HEK293 (cell line): ENCODE data around the gene HEMGN.
"Not testable (repeated sequence)": the region's sequence is repeated elsewhere in the genome, so short reads cannot be mapped to it uniquely, and the experiment has no call there.

Experiments used
- CTCF ChIA-PET: fragments of 350-600 bp; formaldehyde crosslinking; extraction: SDS; loops from one replicate; lab custom pipeline; 2021; ENCODE audit warnings: antibody characterized with exemption; lab: Yijun Ruan, JAX
- POLR2A ChIA-PET: fragments of 300-600 bp; formaldehyde crosslinking; extraction: SDS; loops from one replicate; lab custom pipeline; 2020; ENCODE audit warnings: antibody characterized with exemption, inconsistent platforms; lab: Yijun Ruan, JAX
- H3K27ac ChIP-seq: fragments of 200-500 bp; sonication (Bioruptor generic); 2 replicates; pipeline ENCODE4 v1.5.1; 2014; ENCODE audit warnings: low read depth, low read length, control low read depth, inconsistent platforms; ENCODE audit errors: extremely low read depth
- H3K36me3 ChIP-seq, 2 experiments: fragments of 200-500 bp in 1 of 2; sonication (Bioruptor generic) in 1 of 2; 1 replicate in 1 of 2; 2 replicates in 1 of 2; pipeline ENCODE4 v1.5.1; 2014 to 2017; ENCODE audit warnings: inconsistent platforms in 2 of 2, low read length in 2 of 2; ENCODE audit not compliant: control insufficient read depth in 2 of 2, insufficient read depth in 1 of 2
- H3K4me1 ChIP-seq: fragments of 200-500 bp; sonication (Bioruptor generic); 2 replicates; pipeline ENCODE4 v1.5.1; 2014; ENCODE audit warnings: mild to moderate bottlenecking, low read length, inconsistent platforms; ENCODE audit not compliant: control insufficient read depth, insufficient read depth
- H3K4me3 ChIP-seq: 2 replicates; pipeline ENCODE4 v1.5.1; 2011; ENCODE audit warnings: low read depth, mild to moderate bottlenecking, control low read depth, low read length, moderate library complexity
- H3K9me3 ChIP-seq: fragments of 200-500 bp; sonication (Bioruptor generic); 2 replicates; pipeline ENCODE4 v1.5.1; 2014; ENCODE audit warnings: low read depth, low read length, inconsistent platforms; ENCODE audit not compliant: control insufficient read depth, insufficient read depth
- BCL11A ChIP-seq: fragments of 450-650 bp; formaldehyde crosslinking; IDR thresholded peaks from 2 replicates; pipeline ENCODE4 v1.5.1; 2016; ENCODE audit warnings: low read depth, missing biosample characterization, missing genetic modification characterization
- CTCF ChIP-seq: fragments of 450-650 bp; formaldehyde crosslinking; IDR thresholded peaks from 2 replicates; pipeline ENCODE4 v1.5.1; 2016; ENCODE audit warnings: missing biosample characterization, missing genetic modification characterization
- GFI1B ChIP-seq: fragments of 450-650 bp; formaldehyde crosslinking; IDR thresholded peaks from 2 replicates; pipeline ENCODE4 v1.5.1; 2016; ENCODE audit warnings: missing biosample characterization, missing genetic modification characterization
- IKZF3 ChIP-seq: fragments of 450-650 bp; IDR thresholded peaks from 2 replicates; pipeline ENCODE4 v1.5.0; 2018; ENCODE audit warnings: missing biosample characterization, mild to moderate bottlenecking, missing genetic modification characterization, moderate library complexity
- OVOL3 ChIP-seq: fragments of 450-650 bp; formaldehyde crosslinking; IDR thresholded peaks from 2 replicates; pipeline ENCODE4 v1.5.1; 2016; ENCODE audit warnings: missing biosample characterization, missing genetic modification characterization
- PRDM1 ChIP-seq: fragments of 450-650 bp; formaldehyde crosslinking; IDR thresholded peaks from 2 replicates; pipeline ENCODE4; 2016; ENCODE audit warnings: missing biosample characterization, missing genetic modification characterization
- PRDM6 ChIP-seq: fragments of 450-650 bp; formaldehyde crosslinking; IDR thresholded peaks from 2 replicates; pipeline ENCODE4 v1.5.1; 2017; ENCODE audit warnings: missing biosample characterization, missing genetic modification characterization
- SCRT1 ChIP-seq: fragments of 450-650 bp; formaldehyde crosslinking; IDR thresholded peaks from 2 replicates; pipeline ENCODE4 v1.5.1; 2016; ENCODE audit warnings: missing biosample characterization, missing genetic modification characterization, borderline replicate concordance
- SCRT2 ChIP-seq: fragments of 450-650 bp; formaldehyde crosslinking; IDR thresholded peaks from 2 replicates; pipeline ENCODE4 v1.5.1; 2016; ENCODE audit warnings: missing biosample characterization, missing genetic modification characterization
- WT1 ChIP-seq: fragments of 450-650 bp; formaldehyde crosslinking; IDR thresholded peaks from 2 replicates; pipeline ENCODE4 v1.5.1; 2016; ENCODE audit warnings: missing biosample characterization, missing genetic modification characterization
- ZBTB44 ChIP-seq: fragments of 450-650 bp; IDR thresholded peaks from 2 replicates; pipeline ENCODE4 v1.5.1; 2018; ENCODE audit warnings: missing biosample characterization, mild to moderate bottlenecking, missing genetic modification characterization
- ZBTB7A ChIP-seq: fragments of 450-650 bp; formaldehyde crosslinking; IDR thresholded peaks from 2 replicates; pipeline ENCODE4 v1.5.1; 2016; ENCODE audit warnings: low read depth, missing biosample characterization, missing genetic modification characterization
- ZNF157 ChIP-seq: fragments of 450-650 bp; formaldehyde crosslinking; IDR thresholded peaks from 2 replicates; pipeline ENCODE4 v1.5.1; 2016; ENCODE audit warnings: missing biosample characterization, missing genetic modification characterization
- ZNF175 ChIP-seq: fragments of 450-650 bp; formaldehyde crosslinking; IDR thresholded peaks from 2 replicates; pipeline ENCODE4 v1.5.1; 2016; ENCODE audit warnings: missing biosample characterization, missing genetic modification characterization
- ZNF214 ChIP-seq: fragments of 450-650 bp; formaldehyde crosslinking; IDR thresholded peaks from 2 replicates; pipeline ENCODE4 v1.5.1; 2017; ENCODE audit warnings: missing biosample characterization, mild to moderate bottlenecking, missing genetic modification characterization, borderline replicate concordance
- ZNF514 ChIP-seq: fragments of 450-650 bp; formaldehyde crosslinking; IDR thresholded peaks from 2 replicates; pipeline ENCODE4 v1.5.1; 2016; ENCODE audit warnings: missing biosample characterization, missing genetic modification characterization
- ZNF548 ChIP-seq: fragments of 450-650 bp; formaldehyde crosslinking; IDR thresholded peaks from 2 replicates; pipeline ENCODE4 v1.5.1; 2016; ENCODE audit warnings: missing biosample characterization, missing genetic modification characterization
- ZNF571 ChIP-seq: fragments of 450-650 bp; formaldehyde crosslinking; IDR thresholded peaks from 2 replicates; pipeline ENCODE4 v1.5.0; 2017; ENCODE audit warnings: missing biosample characterization, missing genetic modification characterization
- ZNF626 ChIP-seq: fragments of 450-650 bp; sonication (Bioruptor Pico); formaldehyde crosslinking; IDR thresholded peaks from 2 replicates; pipeline ENCODE4 v1.5.1; 2018; ENCODE audit warnings: missing biosample characterization, missing genetic modification characterization, inconsistent platforms
- ZNF654 ChIP-seq: fragments of 450-650 bp; formaldehyde crosslinking; IDR thresholded peaks from 2 replicates; pipeline ENCODE4 v1.5.1; 2016; ENCODE audit warnings: low read depth, missing biosample characterization, missing genetic modification characterization
- ZSCAN18 ChIP-seq: fragments of 450-650 bp; formaldehyde crosslinking; IDR thresholded peaks from 2 replicates; pipeline ENCODE4 v1.5.1; 2016; ENCODE audit warnings: missing biosample characterization, missing genetic modification characterization

The HEMGN gene

GRCh38 chr9:97956331-97956730 is 18.4 kb upstream of the HEMGN start:
- Histone ChIP-seq H3K27ac (no peak overlapping the region), H3K4me1 (no peaks in the 10 kb centered on the region), H3K4me3 (no peak overlapping the region), H3K9me3 (no peaks in the 10 kb centered on the region), H3K36me3 (no peaks in the 10 kb centered on the region)
- TF ChIP-seq BCL11A (tag by site-specific recombination) (no peak), ZNF571 (tag by site-specific recombination) (no peak), OVOL3 (tag by site-specific recombination) (no peak), ZNF514 (tag by site-specific recombination) (no peak), ZNF157 (no peak), ZNF214 (tag by site-specific recombination) (no peak), ZSCAN18 (tag by site-specific recombination) (no peak), PRDM6 (tag by site-specific recombination) (no peak), IKZF3 (no peak), ZNF175 (no peak), ZBTB44 (tag by site-specific recombination) (no peak), ZNF548 (tag by site-specific recombination) (no peak), ZNF626 (no peak), SCRT2 (tag by site-specific recombination) (no peak), ZNF654 (tag by site-specific recombination) (no peak), WT1 (tag by site-specific recombination) (no peak)
- POLR2A ChIA-PET, result interaction anchor here (1.4 kb wide), 1 partner anchor 34 kb away, joined by 4 read pairs; the partner anchor contains the start of gene TRMO
- CTCF ChIA-PET, result interaction anchor here (0.6 to 4.3 kb wide), 4 partner anchors 8 to 444 kb away, joined by 3 to 30 read pairs (median 4); partner anchors contain the start of gene TRMO

GRCh38 chr9:97954550-97954989 is 16.6 kb upstream of the HEMGN start:
- no peak overlapping the region for H3K27ac ChIP-seq
- H3K4me1 ChIP-seq, result no peaks in the 10 kb centered on the region
- no peaks in the 10 kb centered on the region for H3K9me3 ChIP-seq
- TF ChIP-seq ZNF654 (tag by site-specific recombination), result peak; percentile 32
- TF ChIP-seq SCRT2 (tag by site-specific recombination), result peak; percentile 78
- TF ChIP-seq PRDM1 (tag by site-specific recombination), result peak; percentile 71
- peak; percentile 33 for TF ChIP-seq CTCF (tag by site-specific recombination)
- TF ChIP-seq GFI1B (tag by site-specific recombination), result no peak
- TF ChIP-seq ZBTB7A (tag by site-specific recombination), result no peak
- 0 out of 2 replicates have a peak, but pooled peaks have one; percentile 14 for TF ChIP-seq SCRT1 (tag by site-specific recombination)
- no peaks in the 10 kb centered on the region for H3K36me3 ChIP-seq
- ChIA-PET POLR2A (no interaction called here), CTCF (interaction anchor here (0.6 to 4.3 kb wide), 8 partner anchors 9 to 242 kb away, joined by 3 to 30 read pairs (median 4); partner anchors contain the start of gene TRMO)
- no peak overlapping the region for H3K4me3 ChIP-seq

GRCh38 chr9:97950873-97951272 is 12.9 kb upstream of the HEMGN start:
- CTCF ChIA-PET, result interaction anchor here (1.2 kb wide), 1 partner anchor 9 kb away, joined by 8 read pairs; no protein-coding TSS in a partner anchor
- H3K4me3 ChIP-seq, H3K4me1 ChIP-seq, H3K27ac ChIP-seq, H3K9me3 ChIP-seq, H3K36me3 ChIP-seq, POLR2A ChIA-PET: not testable (repeated sequence)

- POLR2A ChIA-PET, H3K27ac ChIP-seq, H3K4me3 ChIP-seq, H3K4me1 ChIP-seq, H3K9me3 ChIP-seq, H3K36me3 ChIP-seq: not testable (repeated sequence)
- CTCF ChIA-PET, result interaction anchor here (1.0 kb wide), 1 partner anchor 25 kb away, joined by 3 read pairs; the partner anchor contains the start of gene TRMO
Observed at GRCh38 chr9:97947094-97947493, 9.1 kb upstream of the HEMGN start.
